Measurements from ENCODE around the gene KCNN1. TPM values are rescaled to one million over a fixed set of nuclear protein-coding genes. Genes with fewer than 3 reads are reported as not detected.

KCNN1 gene
- total RNA-seq, 1 donor, result not detected

DNA sequence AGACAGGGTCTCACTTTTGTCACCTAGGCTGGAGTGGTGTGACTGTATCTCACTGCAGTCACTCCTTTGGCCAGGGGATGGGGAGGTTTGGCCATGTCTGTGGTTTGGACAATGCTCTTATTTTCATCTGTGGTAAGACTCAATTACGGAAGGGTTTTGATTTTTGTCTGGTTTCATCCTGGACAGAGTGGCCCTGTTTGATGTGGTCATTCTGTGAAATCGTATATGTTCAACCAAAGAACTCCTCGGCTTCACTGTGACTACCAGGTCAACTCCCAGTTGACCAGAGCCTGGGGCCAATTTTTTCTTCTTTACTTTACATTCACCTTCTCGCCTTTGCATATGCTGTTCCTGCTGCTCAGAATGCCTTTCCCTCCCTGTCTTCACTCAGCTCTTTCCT, 40.9 kb upstream of the KCNN1 start:
- Histone ChIP-seq H2AFZ (ENCODE audit: low read length) (no peak overlapping the region), H3K9me3 (ENCODE audit: low read depth, low read length) (no peaks in the 10 kb centered on the region), H3K4me3 (ENCODE audit: insufficient read depth, low read length) (no peak overlapping the region), H3K4me2 (ENCODE audit: insufficient read depth, low read length) (no peak overlapping the region), H3K27me3 (ENCODE audit: insufficient read depth, low read length) (no peaks in the 10 kb centered on the region), H3K36me3 (ENCODE audit: insufficient read depth, low read length) (no peaks in the 10 kb centered on the region), H4K20me1 (ENCODE audit: insufficient read depth, low read length) (no peaks in the 10 kb centered on the region), H3K27ac (ENCODE audit: low read depth, low read length) (no peak overlapping the region), H3K4me1 (ENCODE audit: insufficient read depth, low read length) (no peaks in the 10 kb centered on the region), H3K79me2 (ENCODE audit: insufficient read depth, low read length) (no peaks in the 10 kb centered on the region)
- TF ChIP-seq, protein P1, sequence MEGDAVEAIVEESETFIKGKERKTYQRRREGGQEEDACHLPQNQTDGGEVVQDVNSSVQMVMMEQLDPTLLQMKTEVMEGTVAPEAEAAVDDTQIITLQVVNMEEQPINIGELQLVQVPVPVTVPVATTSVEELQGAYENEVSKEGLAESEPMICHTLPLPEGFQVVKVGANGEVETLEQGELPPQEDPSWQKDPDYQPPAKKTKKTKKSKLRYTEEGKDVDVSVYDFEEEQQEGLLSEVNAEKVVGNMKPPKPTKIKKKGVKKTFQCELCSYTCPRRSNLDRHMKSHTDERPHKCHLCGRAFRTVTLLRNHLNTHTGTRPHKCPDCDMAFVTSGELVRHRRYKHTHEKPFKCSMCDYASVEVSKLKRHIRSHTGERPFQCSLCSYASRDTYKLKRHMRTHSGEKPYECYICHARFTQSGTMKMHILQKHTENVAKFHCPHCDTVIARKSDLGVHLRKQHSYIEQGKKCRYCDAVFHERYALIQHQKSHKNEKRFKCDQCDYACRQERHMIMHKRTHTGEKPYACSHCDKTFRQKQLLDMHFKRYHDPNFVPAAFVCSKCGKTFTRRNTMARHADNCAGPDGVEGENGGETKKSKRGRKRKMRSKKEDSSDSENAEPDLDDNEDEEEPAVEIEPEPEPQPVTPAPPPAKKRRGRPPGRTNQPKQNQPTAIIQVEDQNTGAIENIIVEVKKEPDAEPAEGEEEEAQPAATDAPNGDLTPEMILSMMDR (IDR thresholded peaks at IDR 0.05; ENCODE audit: extremely low read depth, low read depth, low read length), result no peak
- no peak for DNase-seq (ENCODE audit: insufficient read length, low spot score, missing footprints)

DNA sequence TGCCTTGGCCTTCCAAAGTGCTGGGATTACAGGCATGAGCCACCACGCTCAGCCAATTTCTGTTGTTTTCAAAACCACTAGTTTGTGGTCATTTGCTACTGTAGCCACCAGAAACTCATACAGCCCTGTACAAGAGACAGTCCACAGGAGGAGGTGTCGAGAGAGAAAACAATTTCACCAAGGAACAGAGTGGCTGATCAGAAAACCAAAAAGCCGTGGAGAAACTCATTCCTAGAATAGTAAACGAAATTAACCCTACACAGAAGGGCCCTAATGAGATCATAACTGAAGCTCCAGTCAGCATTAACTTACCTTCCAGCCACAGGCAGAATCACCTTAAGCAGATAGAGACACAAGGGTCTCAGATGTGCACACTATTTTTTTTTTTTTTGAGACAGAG, 37.9 kb upstream of the KCNN1 start:
- H3K79me2 ChIP-seq (ENCODE audit: insufficient read depth, low read length), result peaks cover 12% of the 10 kb centered on the region
- peak; percentile 37 for DNase-seq (ENCODE audit: insufficient read length, low spot score, missing footprints)
- H2AFZ ChIP-seq (ENCODE audit: low read length), result no peak overlapping the region
- peaks cover 15% of the 10 kb centered on the region for H3K4me1 ChIP-seq (ENCODE audit: insufficient read depth, low read length)
- no peak overlapping the region for H3K4me2 ChIP-seq (ENCODE audit: insufficient read depth, low read length)
- H3K36me3 ChIP-seq (ENCODE audit: insufficient read depth, low read length), result no peaks in the 10 kb centered on the region
- no peak overlapping the region for H3K4me3 ChIP-seq (ENCODE audit: insufficient read depth, low read length)
- TF ChIP-seq, protein P1 (IDR thresholded peaks at IDR 0.05; ENCODE audit: extremely low read depth, low read depth, low read length), result no peak
- H4K20me1 ChIP-seq (ENCODE audit: insufficient read depth, low read length), result no peaks in the 10 kb centered on the region
- H3K9me3 ChIP-seq (ENCODE audit: low read depth, low read length), result no peaks in the 10 kb centered on the region
- no peaks in the 10 kb centered on the region for H3K27me3 ChIP-seq (ENCODE audit: insufficient read depth, low read length)
- no peak overlapping the region for H3K27ac ChIP-seq (ENCODE audit: low read depth, low read length)

DNA sequence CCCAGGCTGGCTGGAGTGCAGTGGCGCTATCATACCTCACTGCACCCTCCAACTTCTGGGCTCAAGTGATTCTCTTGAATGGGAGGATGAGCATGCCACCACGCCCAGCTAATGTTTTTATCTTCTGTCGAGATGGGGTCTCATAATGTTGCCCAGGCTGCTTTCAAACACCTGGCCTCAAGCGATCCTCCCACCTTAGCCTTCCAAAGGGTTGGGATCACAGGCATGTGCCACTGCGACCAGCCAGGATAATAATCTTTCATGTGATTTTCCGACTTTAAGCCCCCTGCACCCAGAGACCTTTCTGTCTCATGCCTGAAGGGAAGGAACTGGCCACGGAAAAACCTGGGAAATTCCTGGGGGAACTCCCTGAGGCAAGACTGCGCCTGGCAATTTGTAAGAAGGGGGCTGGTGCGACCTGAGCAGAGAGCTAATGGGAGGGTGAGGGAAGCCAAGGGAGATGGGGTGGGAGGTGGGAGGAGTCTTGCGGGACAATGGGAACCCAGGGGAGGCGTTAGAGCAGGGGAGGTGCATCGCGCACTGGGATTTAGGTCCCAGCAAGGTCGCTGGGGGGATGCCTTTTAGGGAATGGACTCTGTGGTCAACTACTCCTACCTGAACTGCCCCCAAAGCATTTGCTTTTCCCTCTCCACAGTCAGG, 35.2 kb upstream of the KCNN1 start:
- peak overlapping the region; percentile 90 for H3K4me2 ChIP-seq (ENCODE audit: insufficient read depth, low read length)
- H3K4me3 ChIP-seq (ENCODE audit: insufficient read depth, low read length), result peak overlapping the region; percentile 95
- peaks cover 16% of the 10 kb centered on the region for H3K4me1 ChIP-seq (ENCODE audit: insufficient read depth, low read length)

More for the DNA sequence above, 35.2 kb upstream of the KCNN1 start:
- Histone ChIP-seq H3K79me2 (ENCODE audit: insufficient read depth, low read length) (peaks cover 17% of the 10 kb centered on the region), H3K9me3 (ENCODE audit: low read depth, low read length) (no peaks in the 10 kb centered on the region), H3K36me3 (ENCODE audit: insufficient read depth, low read length) (no peaks in the 10 kb centered on the region), H3K27ac (ENCODE audit: low read depth, low read length) (no peak overlapping the region), H2AFZ (ENCODE audit: low read length) (peak overlapping the region; percentile 99), H4K20me1 (ENCODE audit: insufficient read depth, low read length) (no peaks in the 10 kb centered on the region), H3K27me3 (ENCODE audit: insufficient read depth, low read length) (no peaks in the 10 kb centered on the region)
- TF ChIP-seq, protein P1 (IDR thresholded peaks at IDR 0.05; ENCODE audit: extremely low read depth, low read depth, low read length), result no peak
- peak; percentile 34 for DNase-seq (ENCODE audit: insufficient read length, low spot score, missing footprints)
